ENCODE data around the gene TRPM2. TPM values are rescaled to one million over a fixed set of nuclear protein-coding genes. Genes with fewer than 3 reads are reported as not detected.
"Not testable (repeated sequence)": the region's sequence is repeated elsewhere in the genome, so short reads cannot be mapped to it uniquely, and the experiment has no call there.

Gene TRPM2
- total RNA-seq, 2 donors from 2014 or later, result 2.7 to 26.1 TPM

DNA sequence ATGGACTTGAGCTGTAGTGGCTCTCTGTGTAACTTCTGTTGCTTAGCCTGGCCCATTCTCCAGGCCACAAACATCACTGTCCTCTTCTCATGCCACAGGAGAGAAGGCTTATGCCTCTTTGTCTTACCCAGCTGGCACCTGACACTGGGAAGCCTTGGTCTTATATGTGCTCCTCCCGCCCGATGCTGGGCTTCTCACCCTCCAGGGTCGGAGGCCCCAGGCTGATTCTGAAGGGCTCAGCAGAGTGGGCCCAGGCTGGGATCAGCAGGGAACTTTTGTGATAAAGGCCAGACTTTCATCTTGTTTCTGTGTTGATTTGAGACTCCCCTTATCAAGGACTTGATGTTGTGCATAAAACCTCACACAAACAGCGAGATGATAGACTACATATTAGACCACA is 29.8 kb downstream of the TRPM2 start:
- H3K27me3 Mint-ChIP-seq, result no peaks in the 10 kb centered on the region
- H3K36me3 Mint-ChIP-seq (ENCODE audit: low read depth), result peaks cover 17% of the 10 kb centered on the region
- H3K27ac Mint-ChIP-seq, result no peak overlapping the region
- no peaks in the 10 kb centered on the region for H3K9me3 ChIP-seq (ENCODE audit: control insufficient read depth, low read length, poor library complexity, severe bottlenecking)
- ATAC-seq (no peak), DNase-seq (no peak)
- H3K4me3 Mint-ChIP-seq, result no peak overlapping the region
- H3K4me1 Mint-ChIP-seq, result peaks cover 4% of the 10 kb centered on the region

DNA sequence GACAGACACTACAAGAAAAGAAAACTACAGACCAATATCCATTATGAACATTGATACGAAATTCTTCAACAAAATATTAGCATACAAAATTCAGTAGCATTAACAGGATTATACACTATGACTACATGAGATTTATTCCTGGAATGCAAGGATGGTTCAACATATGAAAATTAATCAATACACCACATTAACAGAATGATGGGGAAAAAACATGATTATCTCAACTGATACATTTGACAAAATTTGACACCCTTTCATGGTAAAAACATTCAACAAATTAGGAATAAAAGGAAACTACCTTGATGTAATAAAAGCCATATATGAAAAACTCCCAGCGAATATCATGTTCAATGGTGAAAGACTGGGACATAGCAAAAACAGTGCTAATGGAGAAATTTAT is 31.5 kb downstream of the TRPM2 start:
- DNase-seq (no peak), ATAC-seq (no peak)
- H3K9me3 ChIP-seq (ENCODE audit: control insufficient read depth, low read length, poor library complexity, severe bottlenecking), result no peaks in the 10 kb centered on the region
- peaks cover 5% of the 10 kb centered on the region for H3K4me1 Mint-ChIP-seq
- H3K27me3 Mint-ChIP-seq, result no peaks in the 10 kb centered on the region
- no peak overlapping the region for H3K4me3 Mint-ChIP-seq
- no peak overlapping the region for H3K27ac Mint-ChIP-seq
- H3K36me3 Mint-ChIP-seq (ENCODE audit: low read depth), result peaks cover 19% of the 10 kb centered on the region

DNA sequence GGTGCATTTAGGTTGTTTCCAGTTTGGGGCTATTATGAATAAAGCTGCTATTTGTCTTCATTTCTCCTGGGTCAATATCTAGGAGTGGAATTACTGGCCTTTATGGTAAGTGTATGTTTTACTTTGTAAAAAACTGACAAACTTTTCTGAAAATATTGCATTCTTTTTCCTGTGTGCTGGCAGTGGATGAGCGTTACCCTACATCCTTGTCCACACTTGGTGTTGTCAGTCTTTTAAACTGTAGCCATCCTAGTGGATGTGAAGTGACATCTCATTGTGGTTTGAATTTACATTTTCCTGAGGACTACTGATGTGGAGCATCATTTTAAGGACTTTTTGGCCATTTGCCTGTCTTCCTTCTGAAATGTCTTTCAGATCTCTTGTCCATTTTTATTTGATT is 35.9 kb downstream of the TRPM2 start:
- Mint-ChIP-seq H3K4me3 (no peak overlapping the region), H3K36me3 (ENCODE audit: low read depth) (peaks cover 4% of the 10 kb centered on the region), H3K4me1 (peaks cover 2% of the 10 kb centered on the region), H3K27me3 (no peaks in the 10 kb centered on the region), H3K27ac (no peak overlapping the region)
- DNase-seq (no peak), ATAC-seq (no peak)
- no peaks in the 10 kb centered on the region for H3K9me3 ChIP-seq (ENCODE audit: control insufficient read depth, low read length, poor library complexity, severe bottlenecking)

DNA sequence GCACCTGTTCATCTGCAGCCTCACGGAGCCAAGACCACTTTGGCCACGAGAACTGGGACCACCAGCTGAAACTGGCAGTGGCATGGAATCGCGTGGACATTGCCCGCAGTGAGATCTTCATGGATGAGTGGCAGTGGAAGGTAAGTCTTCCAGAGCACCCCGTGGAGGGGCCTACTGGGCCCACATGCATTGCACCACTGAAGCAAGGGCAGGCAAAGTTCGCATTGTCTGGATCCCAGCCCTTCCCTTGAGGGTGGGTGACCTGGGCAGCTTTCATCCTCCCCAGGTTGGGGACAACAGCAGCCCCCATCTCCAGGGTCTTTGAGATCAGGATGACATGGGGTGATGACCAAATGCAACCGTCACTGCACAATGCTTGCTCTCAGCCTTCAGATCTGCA is 37.5 kb downstream of the TRPM2 start:
- Mint-ChIP-seq H3K27me3 (no peaks in the 10 kb centered on the region), H3K4me3 (no peak overlapping the region), H3K4me1 (peaks cover 2% of the 10 kb centered on the region), H3K36me3 (ENCODE audit: low read depth) (peaks cover 4% of the 10 kb centered on the region), H3K27ac (no peak overlapping the region)
- no peak for ATAC-seq
- H3K9me3 ChIP-seq (ENCODE audit: control insufficient read depth, low read length, poor library complexity, severe bottlenecking), result no peaks in the 10 kb centered on the region
- DNase-seq, result no peak

DNA sequence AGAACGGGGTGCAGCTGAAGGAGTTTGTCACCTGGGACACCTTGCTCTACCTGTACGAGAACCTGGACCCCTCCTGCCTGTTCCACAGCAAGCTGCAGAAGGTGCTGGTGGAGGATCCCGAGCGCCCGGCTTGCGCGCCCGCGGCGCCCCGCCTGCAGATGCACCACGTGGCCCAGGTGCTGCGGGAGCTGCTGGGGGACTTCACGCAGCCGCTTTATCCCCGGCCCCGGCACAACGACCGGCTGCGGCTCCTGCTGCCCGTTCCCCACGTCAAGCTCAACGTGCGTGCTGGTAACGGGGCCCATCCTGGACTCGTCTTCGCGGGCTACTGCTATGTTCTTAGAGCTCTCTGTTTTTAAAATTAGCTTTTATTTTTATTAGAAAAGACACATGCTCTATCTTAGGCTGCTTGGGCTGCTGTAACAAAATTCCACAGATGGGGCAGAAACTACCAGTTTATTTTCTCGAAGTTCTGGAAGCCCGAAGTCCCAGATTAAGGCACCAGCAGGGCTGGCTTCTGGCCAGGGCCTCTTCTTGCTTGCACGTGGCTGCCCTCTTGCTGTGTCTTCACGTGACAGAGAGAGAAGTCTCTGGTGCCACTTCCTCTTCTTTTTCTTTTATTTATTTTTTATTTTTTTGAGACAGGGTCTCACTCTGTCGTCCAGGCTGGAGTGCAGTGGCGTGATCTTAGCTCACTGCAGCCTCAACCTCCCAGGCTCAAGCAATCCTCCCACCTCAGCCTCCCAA is 38.1 kb downstream of the TRPM2 start:
- H3K36me3 Mint-ChIP-seq (ENCODE audit: low read depth), result peaks cover 4% of the 10 kb centered on the region
- H3K4me3 Mint-ChIP-seq, result no peak overlapping the region
- H3K27me3 Mint-ChIP-seq, result no peaks in the 10 kb centered on the region
- no peak overlapping the region for H3K27ac Mint-ChIP-seq
- ATAC-seq, result no peak
- DNase-seq, result no peak
- H3K4me1 Mint-ChIP-seq, result peaks cover 2% of the 10 kb centered on the region
- H3K9me3 ChIP-seq (ENCODE audit: control insufficient read depth, low read length, poor library complexity, severe bottlenecking), result no peaks in the 10 kb centered on the region

DNA sequence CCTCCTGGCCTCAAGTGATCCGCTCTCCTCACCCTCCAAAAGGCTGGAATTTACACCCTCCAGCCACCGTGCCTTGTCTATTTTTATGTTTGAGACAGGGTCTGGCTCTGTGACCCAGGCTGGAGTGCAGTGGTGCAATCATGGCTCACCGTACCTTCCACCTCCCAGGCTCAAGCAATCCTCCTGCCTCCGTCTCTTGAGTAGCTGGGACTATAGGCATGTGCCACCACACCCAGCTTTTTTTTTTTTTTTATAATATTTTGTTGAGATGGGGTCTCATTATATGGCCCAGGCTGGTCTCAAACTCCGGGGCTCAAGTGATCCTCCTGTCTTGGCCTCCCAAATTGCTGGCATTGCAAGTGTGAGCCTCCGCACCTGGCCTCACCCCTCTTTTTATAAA is 38.8 kb downstream of the TRPM2 start:
- no peaks in the 10 kb centered on the region for H3K9me3 ChIP-seq (ENCODE audit: control insufficient read depth, low read length, poor library complexity, severe bottlenecking)
- Mint-ChIP-seq H3K4me1 (peaks cover 2% of the 10 kb centered on the region), H3K27ac (no peak overlapping the region), H3K27me3 (no peaks in the 10 kb centered on the region), H3K4me3 (no peak overlapping the region), H3K36me3 (ENCODE audit: low read depth) (peaks cover 4% of the 10 kb centered on the region)
- DNase-seq (no peak), ATAC-seq (no peak)

DNA sequence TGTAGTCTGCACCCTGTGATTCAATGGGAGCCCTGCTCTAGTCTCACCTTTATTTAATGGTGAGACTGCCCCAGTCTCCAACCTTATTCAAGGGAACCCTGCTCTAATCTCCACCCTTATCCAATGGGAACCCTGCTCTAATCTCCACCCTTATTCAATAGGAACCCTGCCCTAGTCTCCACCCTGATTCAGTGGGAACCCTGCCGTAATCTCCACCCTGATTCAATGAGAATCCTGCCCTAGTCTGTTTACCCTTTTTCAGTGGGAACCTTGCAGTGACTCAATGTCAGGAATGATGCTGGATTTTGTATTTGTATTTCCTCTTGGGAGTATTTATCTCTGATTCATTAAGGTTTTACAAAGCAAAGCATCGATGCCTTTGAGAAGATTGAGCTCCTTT is 39.5 kb downstream of the TRPM2 start:
- no peak overlapping the region for H3K4me3 Mint-ChIP-seq
- no peaks in the 10 kb centered on the region for H3K9me3 ChIP-seq (ENCODE audit: control insufficient read depth, low read length, poor library complexity, severe bottlenecking)

DNA sequence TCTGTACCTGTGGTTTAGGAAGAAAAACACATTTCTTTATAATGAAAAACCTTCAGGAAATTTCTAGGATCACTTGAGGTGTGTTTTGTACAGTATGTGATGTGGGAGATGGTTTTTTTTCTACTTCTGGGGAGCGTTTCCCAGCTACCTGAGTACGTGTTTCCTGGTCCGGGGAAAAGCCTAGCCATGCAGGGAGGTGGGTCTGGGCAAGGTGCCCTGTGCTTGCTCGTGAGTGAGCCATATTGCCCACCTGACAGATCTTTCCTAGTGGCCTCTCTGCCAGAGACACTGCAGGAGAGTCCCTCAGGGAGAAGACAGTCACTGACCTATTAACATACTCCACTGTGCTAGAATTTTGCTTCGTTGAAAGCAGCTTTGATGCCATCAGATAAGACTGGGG is 41.3 kb downstream of the TRPM2 start:
- Mint-ChIP-seq H3K36me3 (ENCODE audit: low read depth) (no peaks in the 10 kb centered on the region), H3K4me1 (no peaks in the 10 kb centered on the region), H3K4me3 (no peak overlapping the region), H3K27ac (peak overlapping the region; percentile 24), H3K27me3 (no peaks in the 10 kb centered on the region)
- H3K9me3 ChIP-seq (ENCODE audit: control insufficient read depth, low read length, poor library complexity, severe bottlenecking), result no peaks in the 10 kb centered on the region
- no peak for ATAC-seq
- DNase-seq, result no peak

More for the DNA sequence above, 39.5 kb downstream of the TRPM2 start:
- H3K27me3 Mint-ChIP-seq, result no peaks in the 10 kb centered on the region
- peaks cover 4% of the 10 kb centered on the region for H3K36me3 Mint-ChIP-seq (ENCODE audit: low read depth)
- H3K27ac Mint-ChIP-seq, result no peak overlapping the region
- ATAC-seq (no peak), DNase-seq (no peak)
- H3K4me1 Mint-ChIP-seq, result peaks cover 2% of the 10 kb centered on the region

DNA sequence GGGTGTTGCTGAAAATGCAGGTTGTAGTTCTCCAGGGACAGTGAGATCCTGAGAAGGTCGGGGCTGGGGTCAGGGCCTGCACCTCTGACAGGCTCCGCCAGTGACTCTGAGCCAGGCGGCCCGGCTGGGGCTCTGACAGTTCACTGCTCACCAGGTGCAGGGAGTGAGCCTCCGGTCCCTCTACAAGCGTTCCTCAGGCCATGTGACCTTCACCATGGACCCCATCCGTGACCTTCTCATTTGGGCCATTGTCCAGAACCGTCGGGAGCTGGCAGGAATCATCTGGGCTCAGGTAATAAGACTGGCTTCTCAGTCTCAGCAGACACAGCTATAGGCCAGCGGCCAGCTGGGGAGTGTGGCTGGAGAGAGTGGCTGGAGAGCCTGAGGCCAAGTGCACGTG is 41.8 kb downstream of the TRPM2 start:
- Mint-ChIP-seq H3K27ac (peak overlapping the region; percentile 24), H3K4me1 (no peaks in the 10 kb centered on the region), H3K4me3 (no peak overlapping the region), H3K36me3 (ENCODE audit: low read depth) (no peaks in the 10 kb centered on the region), H3K27me3 (no peaks in the 10 kb centered on the region)
- DNase-seq (no peak), ATAC-seq (no peak)
- no peaks in the 10 kb centered on the region for H3K9me3 ChIP-seq (ENCODE audit: control insufficient read depth, low read length, poor library complexity, severe bottlenecking)

DNA sequence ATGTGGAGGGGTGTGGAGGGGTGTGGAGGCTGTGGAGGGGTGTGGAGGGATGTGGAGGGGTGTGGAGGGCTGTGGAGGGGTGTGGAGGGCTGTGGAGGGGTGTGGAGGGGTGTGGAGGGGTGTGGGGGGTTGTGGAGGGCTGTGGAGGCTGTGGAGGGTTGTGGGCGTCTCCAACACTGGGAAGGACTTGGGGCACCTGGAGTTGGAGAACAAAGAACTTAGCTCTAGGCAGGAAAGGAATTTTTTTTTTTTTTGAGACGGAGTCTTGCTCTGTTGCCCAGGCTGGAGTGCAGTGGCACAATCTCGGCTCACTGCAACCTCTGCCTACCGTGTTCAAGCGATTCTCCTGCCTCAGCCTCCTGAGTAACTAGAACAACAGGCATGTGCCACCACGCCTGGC is 43.4 kb downstream of the TRPM2 start:
- DNase-seq; H3K4me3 Mint-ChIP-seq; H3K9me3 ChIP-seq (ENCODE audit: control insufficient read depth, low read length, poor library complexity, severe bottlenecking); H3K27ac Mint-ChIP-seq; H3K36me3 Mint-ChIP-seq (ENCODE audit: low read depth); H3K4me1 Mint-ChIP-seq; ATAC-seq; H3K27me3 Mint-ChIP-seq: not testable (repeated sequence)

DNA sequence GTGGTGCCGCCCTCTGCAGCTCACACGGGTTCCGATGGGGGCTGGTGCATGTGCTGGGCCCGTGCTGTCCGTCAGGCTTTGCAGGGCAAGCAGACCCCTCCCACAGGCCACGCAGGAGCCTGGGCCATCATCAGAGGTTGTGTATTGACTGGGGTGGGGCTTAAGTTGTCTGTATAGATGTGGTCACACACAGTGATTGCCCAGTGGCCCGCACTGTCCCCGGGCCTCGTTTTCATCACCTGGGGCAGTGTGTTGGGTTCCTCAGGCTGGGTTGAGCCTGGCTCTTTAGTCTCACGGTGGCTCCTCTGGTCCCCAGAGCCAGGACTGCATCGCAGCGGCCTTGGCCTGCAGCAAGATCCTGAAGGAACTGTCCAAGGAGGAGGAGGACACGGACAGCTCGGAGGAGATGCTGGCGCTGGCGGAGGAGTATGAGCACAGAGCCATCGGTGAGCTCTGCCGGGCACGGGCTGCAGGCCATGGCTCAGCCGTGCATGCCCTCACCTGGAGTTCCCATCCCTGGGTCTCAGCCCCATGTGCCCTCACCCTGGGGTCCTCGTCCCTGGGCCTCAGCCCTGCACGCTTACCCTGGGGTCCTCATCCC is 44.1 kb downstream of the TRPM2 start:
- Mint-ChIP-seq H3K36me3 (ENCODE audit: low read depth) (peaks cover 2% of the 10 kb centered on the region), H3K4me3 (no peak overlapping the region), H3K27me3 (no peaks in the 10 kb centered on the region), H3K4me1 (no peaks in the 10 kb centered on the region), H3K27ac (no peak overlapping the region)
- DNase-seq, result no peak
- H3K9me3 ChIP-seq (ENCODE audit: control insufficient read depth, low read length, poor library complexity, severe bottlenecking), result no peaks in the 10 kb centered on the region
- ATAC-seq, result no peak

DNA sequence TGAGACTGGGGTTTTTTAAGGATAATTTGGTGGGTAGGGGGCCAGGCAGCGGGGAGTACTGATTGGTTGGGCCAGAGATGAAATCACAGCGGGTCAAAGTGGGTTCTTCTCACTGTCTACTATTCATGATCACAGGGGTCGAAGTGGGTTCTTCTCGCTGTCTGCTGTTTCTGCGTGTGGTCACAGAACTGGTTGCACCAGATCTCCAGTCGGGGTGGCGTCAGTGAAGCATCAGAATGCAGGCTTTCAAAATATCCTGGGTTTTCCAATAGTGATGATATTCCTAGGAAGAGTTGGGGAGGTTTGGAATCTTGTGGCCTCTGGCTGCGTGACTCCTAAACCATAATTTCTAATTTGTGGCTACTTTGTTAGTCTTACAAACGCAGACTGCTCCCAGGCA is 45.1 kb downstream of the TRPM2 start:
- DNase-seq (no peak), ATAC-seq (no peak)
- H3K27me3 Mint-ChIP-seq, result no peaks in the 10 kb centered on the region
- no peaks in the 10 kb centered on the region for H3K4me1 Mint-ChIP-seq
- no peak overlapping the region for H3K27ac Mint-ChIP-seq
- no peak overlapping the region for H3K4me3 Mint-ChIP-seq
- no peaks in the 10 kb centered on the region for H3K9me3 ChIP-seq (ENCODE audit: control insufficient read depth, low read length, poor library complexity, severe bottlenecking)
- peaks cover 2% of the 10 kb centered on the region for H3K36me3 Mint-ChIP-seq (ENCODE audit: low read depth)

DNA sequence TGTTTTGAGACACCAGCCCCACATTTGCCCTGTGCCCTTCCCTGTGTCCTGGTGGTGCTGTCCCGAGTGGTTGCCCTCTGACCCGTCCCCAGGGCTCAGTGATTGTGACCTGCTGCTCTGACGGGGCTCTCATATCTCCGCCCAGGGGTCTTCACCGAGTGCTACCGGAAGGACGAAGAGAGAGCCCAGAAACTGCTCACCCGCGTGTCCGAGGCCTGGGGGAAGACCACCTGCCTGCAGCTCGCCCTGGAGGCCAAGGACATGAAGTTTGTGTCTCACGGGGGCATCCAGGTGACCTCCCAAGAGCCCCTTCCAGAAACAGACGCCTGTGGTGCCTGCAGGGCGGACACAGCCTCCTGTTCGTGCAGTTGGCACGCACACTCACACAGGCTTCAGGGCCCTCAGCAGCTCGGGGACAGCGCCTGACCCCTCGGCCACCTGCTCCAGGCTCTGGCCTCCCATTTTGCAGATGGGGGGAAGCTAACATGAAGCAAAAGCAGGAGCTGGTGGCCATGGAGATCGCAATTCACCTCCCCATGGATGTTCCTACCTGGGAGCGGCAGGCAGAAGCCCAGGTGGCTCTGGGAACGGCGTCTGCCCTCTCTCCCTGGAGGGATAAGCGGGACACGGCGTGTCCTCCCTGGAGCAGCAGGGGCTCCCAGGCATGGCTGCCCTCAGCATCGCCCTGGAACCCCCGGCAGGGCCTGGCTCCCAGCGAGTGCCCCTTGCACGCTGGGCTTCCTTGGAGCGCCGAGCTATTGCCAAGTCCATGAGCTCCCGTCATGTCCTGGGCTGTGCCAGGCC is 45.9 kb downstream of the TRPM2 start:
- Mint-ChIP-seq H3K27me3 (no peaks in the 10 kb centered on the region), H3K36me3 (ENCODE audit: low read depth) (peaks cover 2% of the 10 kb centered on the region), H3K27ac (no peak overlapping the region)

More for the DNA sequence above, 45.9 kb downstream of the TRPM2 start:
- H3K9me3 ChIP-seq (ENCODE audit: control insufficient read depth, low read length, poor library complexity, severe bottlenecking), result no peaks in the 10 kb centered on the region
- no peak for ATAC-seq
- Mint-ChIP-seq H3K4me1 (no peaks in the 10 kb centered on the region), H3K4me3 (no peak overlapping the region)
- no peak for DNase-seq
